GM12874 (cell line): ENCODE data around the gene TIAM2.

Experiments used
- CTCF ChIP-seq: IDR thresholded peaks from 2 replicates; pipeline ENCODE4 v1.5.1; 2011; ENCODE audit warnings: low read depth, mild to moderate bottlenecking, control low read depth, low read length, moderate library complexity; ENCODE audit not compliant: insufficient read depth

The TIAM2 gene

GRCh38 chr6:155079985-155080452 lies 84.9 kb downstream of the TIAM2 start:
- no peak for TF ChIP-seq CTCF

GRCh38 chr6:155080881-155081845 lies 86.0 kb downstream of the TIAM2 start:
- no peak for TF ChIP-seq CTCF

- no peak for TF ChIP-seq CTCF
Observed at GRCh38 chr6:155084431-155085123, 89.5 kb downstream of the TIAM2 start.

- no peak for TF ChIP-seq CTCF
Observed at GRCh38 chr6:155085582-155086257, 90.6 kb downstream of the TIAM2 start.

- no peak for TF ChIP-seq CTCF
Observed at GRCh38 chr6:155088856-155089255, 93.7 kb downstream of the TIAM2 start.

GRCh38 chr6:155089746-155090145 lies 94.6 kb downstream of the TIAM2 start:
- no peak for TF ChIP-seq CTCF

GRCh38 chr6:155090166-155090565 lies 95.1 kb downstream of the TIAM2 start:
- TF ChIP-seq CTCF: no peak
